GM20000 (cell line): ENCODE data around the gene RPRML.
"Not testable (repeated sequence)": the region's sequence is repeated elsewhere in the genome, so short reads cannot be mapped to it uniquely, and the experiment has no call there.

ENCODE experiments used
- DNase-seq: peaks from one replicate; pipeline ENCODE4 v3.0.0; 2012; ENCODE audit warnings: low spot score
- TF ChIP-seq, protein P1 (sequence below): IDR thresholded peaks from 2 replicates; pipeline ENCODE4 v1.5.1; 2012; ENCODE audit warnings: mild to moderate bottlenecking, control low read depth; ENCODE audit errors: extremely low read depth, missing control alignments

Gene RPRML

DNA sequence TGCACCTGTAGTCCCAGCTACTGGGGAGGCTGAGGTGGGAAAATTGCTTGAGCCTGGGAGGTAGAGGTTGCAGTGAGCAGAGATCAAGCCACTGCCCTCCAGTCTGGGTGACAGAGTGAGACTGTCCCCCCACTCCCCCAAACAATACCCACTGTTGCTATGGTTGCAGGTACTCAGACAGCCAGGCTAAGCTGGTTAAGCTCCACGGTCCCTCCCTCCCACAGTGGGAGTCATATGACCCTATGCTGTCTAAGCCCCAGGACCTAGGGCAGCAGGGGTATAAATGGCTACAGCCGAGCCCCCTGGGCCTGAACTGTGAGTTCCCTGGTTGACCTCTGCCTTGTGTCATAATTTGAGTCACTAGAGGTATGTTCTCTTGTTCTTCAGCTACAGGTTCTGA, 15.9 kb upstream of the RPRML start:
- TF ChIP-seq, protein P1, sequence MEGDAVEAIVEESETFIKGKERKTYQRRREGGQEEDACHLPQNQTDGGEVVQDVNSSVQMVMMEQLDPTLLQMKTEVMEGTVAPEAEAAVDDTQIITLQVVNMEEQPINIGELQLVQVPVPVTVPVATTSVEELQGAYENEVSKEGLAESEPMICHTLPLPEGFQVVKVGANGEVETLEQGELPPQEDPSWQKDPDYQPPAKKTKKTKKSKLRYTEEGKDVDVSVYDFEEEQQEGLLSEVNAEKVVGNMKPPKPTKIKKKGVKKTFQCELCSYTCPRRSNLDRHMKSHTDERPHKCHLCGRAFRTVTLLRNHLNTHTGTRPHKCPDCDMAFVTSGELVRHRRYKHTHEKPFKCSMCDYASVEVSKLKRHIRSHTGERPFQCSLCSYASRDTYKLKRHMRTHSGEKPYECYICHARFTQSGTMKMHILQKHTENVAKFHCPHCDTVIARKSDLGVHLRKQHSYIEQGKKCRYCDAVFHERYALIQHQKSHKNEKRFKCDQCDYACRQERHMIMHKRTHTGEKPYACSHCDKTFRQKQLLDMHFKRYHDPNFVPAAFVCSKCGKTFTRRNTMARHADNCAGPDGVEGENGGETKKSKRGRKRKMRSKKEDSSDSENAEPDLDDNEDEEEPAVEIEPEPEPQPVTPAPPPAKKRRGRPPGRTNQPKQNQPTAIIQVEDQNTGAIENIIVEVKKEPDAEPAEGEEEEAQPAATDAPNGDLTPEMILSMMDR: no peak
- DNase-seq: no peak

DNA sequence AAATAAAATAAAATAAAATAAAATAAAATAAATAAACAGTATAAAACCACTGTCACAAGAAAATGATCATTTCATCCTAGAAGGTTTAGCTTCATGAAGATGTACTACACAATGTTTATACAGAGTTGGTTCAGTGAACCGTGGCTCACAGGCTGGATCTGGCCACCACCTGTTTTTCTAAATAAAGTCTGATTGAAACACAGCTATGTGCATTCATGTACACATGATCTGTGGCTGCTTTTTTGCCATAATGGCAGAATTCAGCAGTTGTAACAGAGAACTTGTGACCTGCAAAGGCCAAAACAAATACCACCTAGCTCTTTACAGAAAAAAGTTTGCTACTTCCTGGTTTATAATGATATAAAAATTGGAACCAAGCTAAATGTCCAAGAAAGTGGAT, 12.6 kb upstream of the RPRML start:
- TF ChIP-seq, protein P1: no peak
- no peak for DNase-seq

DNA sequence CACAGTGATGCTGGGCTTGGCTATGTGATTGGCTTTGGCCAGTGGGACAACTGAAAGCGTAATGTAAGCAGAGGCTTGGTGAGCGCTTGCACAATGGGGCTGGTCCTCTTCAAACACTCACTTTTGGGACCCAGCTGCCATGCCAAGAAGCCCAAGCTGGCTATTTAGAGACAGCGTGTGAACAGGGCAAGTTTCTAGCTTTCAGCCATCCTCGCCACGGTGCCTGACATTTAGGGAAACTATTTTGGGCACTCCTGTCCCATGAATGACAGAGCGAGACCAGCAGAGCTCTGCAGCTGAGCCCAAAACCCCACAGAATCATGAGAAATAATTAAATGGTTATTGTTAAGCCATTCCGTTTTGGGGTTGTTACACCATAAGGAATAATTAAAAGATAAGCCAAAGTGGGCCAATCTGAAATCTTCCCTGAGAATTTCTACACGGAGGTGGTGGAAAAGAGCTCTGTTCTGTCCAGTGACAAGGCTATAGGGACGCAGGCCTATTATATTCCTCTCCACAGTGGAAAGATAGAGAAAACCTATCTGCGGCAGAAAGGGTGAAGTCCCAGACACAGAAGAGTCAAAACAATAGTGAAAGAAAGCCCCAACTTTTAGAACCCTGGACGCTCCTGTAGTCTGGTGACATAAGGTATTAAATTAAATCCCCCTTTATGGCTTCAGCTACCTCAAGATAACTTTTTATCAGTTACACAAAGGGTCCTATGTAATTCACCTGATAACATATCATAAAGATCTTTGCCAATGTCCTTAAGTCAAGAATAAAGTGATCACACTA, 10.8 kb upstream of the RPRML start:
- DNase-seq: no peak
- TF ChIP-seq, protein P1: no peak

- not testable (repeated sequence) for DNase-seq
These were observed 8.9 kb upstream of the RPRML start for GRCh38 chr17:46987927-46988326.

DNA sequence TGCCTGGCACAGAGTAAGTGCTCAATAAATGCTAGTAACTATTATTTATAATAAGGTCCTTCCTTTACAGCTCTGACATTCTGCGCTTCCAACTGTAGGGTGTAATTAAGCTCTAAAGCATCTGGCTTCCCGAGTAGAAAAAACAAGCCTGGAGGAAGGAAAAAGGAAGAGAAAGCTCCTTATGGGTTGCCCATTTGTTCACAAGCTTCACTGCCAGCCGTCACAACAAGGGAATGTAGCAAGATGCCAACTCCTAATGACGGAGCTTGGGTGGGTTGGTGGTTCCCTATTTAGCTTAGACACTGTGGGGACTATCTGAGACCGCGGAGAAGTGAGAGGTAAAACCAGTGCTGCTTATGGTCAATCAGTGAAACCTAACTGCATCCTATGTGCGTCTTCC, 7.3 kb upstream of the RPRML start:
- TF ChIP-seq, protein P1: no peak
- DNase-seq: no peak

DNA sequence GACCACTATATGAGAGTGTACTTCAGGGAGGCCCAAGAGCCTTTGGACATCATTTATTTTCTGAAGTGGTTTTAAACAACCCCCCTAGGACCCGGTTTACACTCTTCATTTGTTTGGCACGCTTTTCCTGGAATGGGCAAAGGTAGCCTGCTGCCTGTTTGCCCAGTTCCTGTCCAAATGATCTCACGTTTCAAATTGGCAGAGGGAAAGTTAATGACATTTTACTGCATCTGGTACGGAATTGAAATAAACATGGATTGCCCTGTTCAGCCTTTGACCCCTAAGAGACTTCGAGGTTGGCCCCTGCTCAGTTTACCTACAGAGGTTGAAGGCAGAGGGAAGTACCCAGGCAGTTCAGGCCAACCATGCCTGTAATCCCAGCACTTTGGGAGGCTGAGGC, 5.8 kb upstream of the RPRML start:
- TF ChIP-seq, protein P1: no peak
- no peak for DNase-seq

DNA sequence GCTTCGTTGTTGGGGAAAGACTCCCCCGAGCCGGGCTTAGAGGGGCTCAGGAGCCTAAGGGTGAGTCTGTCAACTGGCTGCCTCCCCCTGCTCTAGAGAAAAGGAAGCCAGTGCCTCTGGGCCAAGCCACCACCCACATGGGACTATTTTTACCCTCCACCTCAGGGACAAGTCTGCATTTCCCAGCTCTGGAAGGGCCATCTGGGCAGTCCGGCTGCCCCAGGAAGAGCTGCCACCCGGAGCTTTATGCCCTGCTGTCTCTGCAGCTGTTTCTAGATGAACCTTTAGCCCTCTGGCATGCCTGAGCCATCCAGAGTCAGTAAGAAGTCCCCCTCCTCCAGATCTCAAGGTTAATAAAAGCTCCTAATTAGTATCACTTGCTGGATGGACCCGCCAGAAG, 5.3 kb upstream of the RPRML start:
- TF ChIP-seq, protein P1: no peak

DNA sequence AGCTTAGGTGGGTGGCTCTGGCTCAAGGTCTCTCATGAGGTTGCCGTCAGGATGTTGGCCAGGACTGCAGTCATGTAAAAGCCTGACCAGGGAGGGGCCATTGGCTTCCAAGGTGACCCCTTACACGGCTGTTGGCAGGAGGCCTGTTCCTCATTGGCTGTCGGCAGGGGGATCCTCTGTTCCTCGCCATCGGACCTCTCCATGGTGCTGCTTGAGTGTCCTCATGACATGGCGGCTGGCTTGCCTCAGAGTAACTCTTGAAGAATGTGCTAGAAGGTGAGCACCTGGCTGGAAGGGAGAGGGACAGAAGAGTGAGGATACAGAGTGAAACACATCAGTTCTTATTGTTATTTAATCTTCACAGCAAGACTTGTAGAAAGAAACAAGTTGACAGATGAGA, 4.7 kb upstream of the RPRML start:
- TF ChIP-seq, protein P1: no peak
- no peak for DNase-seq

More for the DNA sequence above, 5.3 kb upstream of the RPRML start:
- no peak for DNase-seq
